Upper lobe of right lung (tissue), 1 donor: ENCODE results near the gene TMEM139. TPM values are rescaled to one million over a fixed set of nuclear protein-coding genes. Genes with fewer than 3 reads are reported as not detected.
A peak's percentile ranks its signal among the peaks of the same experiment; 100 is the strongest.
"Not testable (repeated sequence)": the region's sequence is repeated elsewhere in the genome, so short reads cannot be mapped to it uniquely, and the experiment has no call there.

ENCODE experiments used
- ATAC-seq: fragments of 200-7000 bp; cut with Tn5 transposase; one replicate; pipeline ENCODE4 v1.9.1; 2020; ENCODE audit warnings: mild to moderate bottlenecking, moderate library complexity
- DNase-seq: peaks from one replicate; pipeline ENCODE4 v3.0.0-alpha.2; 2020
- H3K27ac ChIP-seq: fragments of 200-600 bp; one replicate; pipeline ENCODE4 v1.8.0; 2022
- H3K27me3 ChIP-seq: fragments of 200-600 bp; one replicate; pipeline ENCODE4 v1.8.0; 2022; ENCODE audit warnings: mild to moderate bottlenecking
- H3K36me3 ChIP-seq: fragments of 200-600 bp; one replicate; pipeline ENCODE4 v1.8.0; 2022
- H3K4me1 ChIP-seq: fragments of 200-600 bp; one replicate; pipeline ENCODE4 v1.8.0; 2022
- H3K4me3 ChIP-seq: fragments of 200-600 bp; one replicate; pipeline ENCODE4 v1.8.0; 2022; ENCODE audit warnings: mild to moderate bottlenecking
- H3K9me3 ChIP-seq: fragments of 200-600 bp; one replicate; pipeline ENCODE4 v1.8.0; 2022
- CTCF ChIP-seq: fragments of 200-600 bp; IDR thresholded peaks from one replicate; pipeline ENCODE4 v1.8.0; 2022; ENCODE audit warnings: antibody characterized with exemption
- intact Hi-C: fragments of 100-400 bp; cut with DNase I; formaldehyde crosslinking; loops from one replicate; pipeline ENCODE4 v1.11.0; 2022
- total RNA-seq: library from RNA; stranded (reverse); fragmentation: NEBNext Ultra II Directional; extraction: Animal tissue kit (Norgen Biotek cat#: 25700); gene quantifications from one replicate; pipeline ENCODE4 v1.2.1, GENCODE V29; 2021
- donor health status: DM: no; HTN: yes; CAD: no; lungs with severe emphysema.

Gene TMEM139
- total RNA-seq, 1 donor from 2014 or later, result 25.1 TPM

- intact Hi-C loops, result no loop called here
- ATAC-seq, result peak; percentile 52
- DNase-seq, result no peak
Measured at GRCh38 chr7:143258831-143259230, 25.9 kb upstream of the TMEM139 start.

DNA sequence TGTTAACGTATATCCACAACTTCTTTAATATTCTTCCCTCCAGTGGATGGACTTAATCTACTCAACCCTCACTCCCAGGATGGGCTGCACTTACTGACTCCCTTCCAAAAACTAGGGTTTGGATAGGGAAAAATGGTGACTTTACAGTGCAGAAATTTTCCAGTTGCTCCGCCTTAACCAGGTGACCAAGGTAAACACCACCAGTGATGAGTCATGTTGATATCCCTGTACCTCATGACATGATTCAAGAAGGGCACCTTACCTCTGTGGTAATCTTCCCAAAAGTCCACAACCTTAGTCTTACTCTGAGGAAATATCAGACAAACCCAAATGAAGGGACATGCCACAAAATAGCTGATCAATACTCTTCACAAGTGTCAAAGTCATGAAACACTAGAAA, 25.0 kb upstream of the TMEM139 start:
- Histone ChIP-seq H3K4me1 (peaks cover 8% of the 10 kb centered on the region), H3K4me3 (no peak overlapping the region), H3K9me3 (no peaks in the 10 kb centered on the region), H3K27me3 (no peaks in the 10 kb centered on the region), H3K27ac (no peak overlapping the region), H3K36me3 (peaks cover under 1% of the 10 kb centered on the region)
- no peak for TF ChIP-seq CTCF
- intact Hi-C loops, result no loop called here
- ATAC-seq (no peak), DNase-seq (no peak)

More at GRCh38 chr7:143258831-143259230, 25.9 kb upstream of the TMEM139 start:
- H3K36me3 ChIP-seq, result no peaks in the 10 kb centered on the region
- no peak for TF ChIP-seq CTCF
- H3K4me1 ChIP-seq, result no peaks in the 10 kb centered on the region
- no peaks in the 10 kb centered on the region for H3K27me3 ChIP-seq
- H3K9me3 ChIP-seq, result no peaks in the 10 kb centered on the region
- H3K4me3 ChIP-seq, result peak overlapping the region; percentile 17
- peak overlapping the region; percentile 28 for H3K27ac ChIP-seq

DNA sequence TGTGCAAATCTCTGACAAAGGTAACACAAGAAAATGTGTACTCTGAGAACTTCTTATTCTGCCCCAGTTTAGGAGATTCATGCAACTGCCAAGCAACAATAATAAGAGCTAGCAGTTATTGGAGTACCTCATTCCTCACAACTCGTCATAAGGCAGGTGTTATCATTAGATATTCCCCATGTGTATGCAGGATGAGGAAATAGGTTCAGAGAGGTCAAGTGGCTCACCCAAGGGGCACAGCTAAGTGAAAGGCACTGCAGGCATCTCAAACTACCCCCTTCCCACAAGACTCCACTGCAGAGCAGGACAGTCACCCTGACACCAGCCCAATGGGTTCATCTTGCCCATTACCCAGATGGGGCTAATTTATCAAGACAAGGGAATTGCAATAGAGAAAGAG, 22.9 kb upstream of the TMEM139 start:
- no peak for ATAC-seq
- no peaks in the 10 kb centered on the region for H3K27me3 ChIP-seq
- no peak overlapping the region for H3K4me3 ChIP-seq
- peaks cover 14% of the 10 kb centered on the region for H3K4me1 ChIP-seq
- no peak for DNase-seq
- TF ChIP-seq CTCF, result no peak
- H3K36me3 ChIP-seq, result peaks cover 11% of the 10 kb centered on the region
- intact Hi-C loops, result no loop called here
- H3K9me3 ChIP-seq, result no peaks in the 10 kb centered on the region
- H3K27ac ChIP-seq, result no peak overlapping the region

DNA sequence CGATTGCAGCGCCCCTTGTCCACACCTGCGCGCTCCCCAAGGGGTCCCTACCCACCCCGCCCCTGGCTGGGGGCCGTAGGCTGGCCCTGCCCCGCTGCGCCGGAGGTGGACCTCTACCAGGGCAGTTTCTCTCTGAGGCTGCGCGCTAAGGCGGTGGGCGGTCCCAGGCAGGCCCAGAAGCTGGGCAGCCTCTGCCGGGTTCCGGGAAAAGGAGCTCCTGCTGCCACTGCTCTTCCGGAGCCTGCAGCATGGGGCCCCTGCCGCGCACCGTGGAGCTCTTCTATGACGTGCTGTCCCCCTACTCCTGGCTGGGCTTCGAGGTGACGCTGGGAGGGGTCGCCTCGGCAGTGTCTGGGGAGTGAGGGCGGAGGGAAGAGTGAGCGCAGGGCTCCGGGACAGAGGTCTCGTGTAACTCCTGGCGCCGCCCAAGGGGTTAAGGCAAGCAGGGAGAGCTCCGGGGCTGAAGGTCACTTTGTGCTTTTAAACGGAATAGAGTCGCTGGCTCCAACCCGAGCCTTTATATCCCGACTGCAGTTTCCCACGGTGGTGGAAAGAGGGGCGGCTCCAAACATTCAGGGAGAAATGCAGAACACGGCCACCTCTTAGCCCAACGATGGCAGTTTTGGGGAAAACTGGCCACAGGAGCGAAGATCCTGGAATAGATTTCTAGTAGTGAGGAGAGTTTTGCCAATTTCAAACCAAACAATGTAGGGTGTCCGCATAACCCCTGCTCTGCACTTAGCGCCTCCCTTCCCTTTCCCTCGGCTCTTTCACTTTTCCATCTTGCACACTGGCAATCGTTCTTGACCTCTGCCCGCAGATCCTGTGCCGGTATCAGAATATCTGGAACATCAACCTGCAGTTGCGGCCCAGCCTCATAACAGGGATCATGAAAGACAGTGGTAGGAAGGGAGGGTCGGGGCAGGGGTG, 21.2 kb upstream of the TMEM139 start, which contains the start of gene GSTK1:
GSTK1 (plus strand) TSS at position 176 of the 930 bp plus-strand sequence; CDS start at position 249, 73 bp downstream.
- DNase-seq, result peak; percentile 94
- intact Hi-C loops, result no loop called here
- ATAC-seq, result peak; percentile 98
- Histone ChIP-seq H3K4me1 (peaks cover 14% of the 10 kb centered on the region), H3K4me3 (peak within 1 kb of the TSS; percentile 97), H3K9me3 (no peaks in the 10 kb centered on the region), H3K36me3 (peaks cover 28% of the 10 kb centered on the region), H3K27me3 (no peaks in the 10 kb centered on the region), H3K27ac (peak within 1 kb of the TSS; percentile 95)
- TF ChIP-seq CTCF, result no peak

GRCh38 chr7:143264196-143264568, 20.6 kb upstream of the TMEM139 start:
- H3K27me3 ChIP-seq, H3K9me3 ChIP-seq, DNase-seq, intact Hi-C loops, ATAC-seq: not testable (repeated sequence)
- peak overlapping the region; percentile 95 for H3K27ac ChIP-seq
- H3K36me3 ChIP-seq, result peaks cover 34% of the 10 kb centered on the region
- peaks cover 14% of the 10 kb centered on the region for H3K4me1 ChIP-seq
- peak overlapping the region; percentile 97 for H3K4me3 ChIP-seq

GRCh38 chr7:143265017-143265693, 19.6 kb upstream of the TMEM139 start:
- peak overlapping the region; percentile 97 for H3K4me3 ChIP-seq
- no peaks in the 10 kb centered on the region for H3K27me3 ChIP-seq
- peaks cover 44% of the 10 kb centered on the region for H3K36me3 ChIP-seq
- H3K27ac ChIP-seq, result no peak overlapping the region
- H3K4me1 ChIP-seq, result peaks cover 14% of the 10 kb centered on the region
- no peak for ATAC-seq
- no peak for TF ChIP-seq CTCF
- H3K9me3 ChIP-seq, result no peaks in the 10 kb centered on the region
- intact Hi-C loops, result no loop called here
- DNase-seq, result no peak
